NCI-H187 (cell line): ENCODE measurements around the gene ZNF394.
A peak's percentile ranks its signal among the peaks of the same experiment; 100 is the strongest.
"Not testable (repeated sequence)": the region's sequence is repeated elsewhere in the genome, so short reads cannot be mapped to it uniquely, and the experiment has no call there.

Experiments
- DNase-seq, 2 experiments: peaks; one replicate each; lab custom pipeline; 2025; lab: John Stamatoyannopoulos, UW

ZNF394 gene

GRCh38 chr7:99499721-99500636, at the start of gene ZNF394:
Gene ZNF394 (minus strand): TSS chr7:99500281. CDS start chr7:99500093, 188 bp downstream.
- peak; percentile 86 to 89 for DNase-seq

- not testable (repeated sequence) for DNase-seq
Observed at GRCh38 chr7:99549545-99549944, 49.5 kb upstream of the ZNF394 start.

- DNase-seq = not testable (repeated sequence)
Observed at GRCh38 chr7:99545308-99545707, 45.2 kb upstream of the ZNF394 start.

- no peak for DNase-seq
Observed at GRCh38 chr7:99543916-99544315, 43.8 kb upstream of the ZNF394 start.

- no peak for DNase-seq
Observed at GRCh38 chr7:99543081-99543671, 43.1 kb upstream of the ZNF394 start.

- no peak for DNase-seq
Observed at GRCh38 chr7:99541212-99541611, 41.1 kb upstream of the ZNF394 start.

GRCh38 chr7:99540542-99540941, 40.5 kb upstream of the ZNF394 start:
- no peak for DNase-seq

- no peak for DNase-seq
Observed at GRCh38 chr7:99539213-99539811, 39.2 kb upstream of the ZNF394 start.

GRCh38 chr7:99535667-99536066, 35.6 kb upstream of the ZNF394 start:
- DNase-seq = no peak

GRCh38 chr7:99531354-99531765, 31.3 kb upstream of the ZNF394 start:
- DNase-seq = no peak

- DNase-seq = no peak
Observed at GRCh38 chr7:99525713-99526440, 25.8 kb upstream of the ZNF394 start.

- DNase-seq = no peak
Observed at GRCh38 chr7:99521399-99521798, 21.3 kb upstream of the ZNF394 start.

- DNase-seq = no peak
Observed at GRCh38 chr7:99514050-99514449, 14.0 kb upstream of the ZNF394 start.

GRCh38 chr7:99505324-99505662, 5.2 kb upstream of the ZNF394 start:
- no peak for DNase-seq

GRCh38 chr7:99504603-99505323, 4.7 kb upstream of the ZNF394 start, which contains the start of gene ZKSCAN5:
Gene ZKSCAN5 (plus strand): TSS chr7:99504662. CDS start chr7:99506045, 1,383 bp downstream.
- peak; percentile 95 to 99 for DNase-seq

- DNase-seq = peak in 1 of 2 experiments; percentile 93
Observed at GRCh38 chr7:99504281-99504602, 4.2 kb upstream of the ZNF394 start.

- DNase-seq = not testable (repeated sequence)
Observed at GRCh38 chr7:99501236-99501635, 1.2 kb upstream of the ZNF394 start.

GRCh38 chr7:99500637-99501009, 542 bp upstream of the ZNF394 start:
- DNase-seq = no peak

- DNase-seq = no peak
Observed at GRCh38 chr7:99499371-99499720, 735 bp downstream of the ZNF394 start.

GRCh38 chr7:99498546-99498944, 1.5 kb downstream of the ZNF394 start:
- DNase-seq = no peak

GRCh38 chr7:99497766-99498545, 2.1 kb downstream of the ZNF394 start:
- no peak for DNase-seq
